Measurements from ENCODE around the gene ARRDC1. TPM values are rescaled to one million over a fixed set of nuclear protein-coding genes. Genes with fewer than 3 reads are reported as not detected.

Gene ARRDC1
- total RNA-seq, 5 donors from 2014 or later (not counting 1 experiment from before 2014, with no cell fraction given): 54.7 to 123 (median 103) TPM

DNA sequence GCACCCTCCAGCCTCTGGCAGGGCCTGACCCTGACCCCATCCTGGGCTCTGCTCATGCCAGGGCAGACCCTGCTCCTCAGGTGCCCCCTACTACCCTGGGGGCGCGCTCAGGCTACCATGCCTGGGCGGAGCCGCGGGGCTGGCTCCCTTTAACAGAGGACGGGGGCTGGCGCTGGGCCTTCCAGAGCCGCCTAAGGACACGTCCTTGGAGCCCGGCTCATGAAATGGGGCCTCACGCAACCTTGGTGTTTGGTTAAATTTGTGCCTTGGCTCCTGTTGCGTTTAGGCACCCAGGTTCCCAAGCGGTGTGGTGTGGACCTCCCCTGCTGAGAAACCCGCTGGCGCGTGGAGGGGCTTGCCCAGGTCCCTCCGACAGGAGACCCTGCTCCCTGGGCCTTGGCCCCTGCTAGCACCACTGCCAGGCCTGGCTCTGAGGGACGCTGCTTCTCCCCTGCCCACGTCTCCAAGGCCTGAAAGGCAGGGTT is 9.9 kb downstream of the ARRDC1 start:
- no peak overlapping the region for H3K27ac ChIP-seq (ENCODE audit: low read length)
- DNase-seq (no peak), ATAC-seq (replicated peaks in 1 of 4) (no peak)
- Mint-ChIP-seq H3K36me3 (peaks cover 2% of the 10 kb centered on the region), H3K27me3 (no peaks in the 10 kb centered on the region), H3K4me1 (peaks cover 37 to 44% (median 37%) of the 10 kb centered on the region in 3 donors), H3K27ac (no peak overlapping the region), H3K4me3 (no peak overlapping the region), H3K9me3 (no peaks in the 10 kb centered on the region)
- H3K4me3 ChIP-seq (ENCODE audit: control insufficient read depth in 1 of 2, extremely low read depth in 1 of 2, low read length in 1 of 2): no peak overlapping the region
- peaks cover 14 to 51% of the 10 kb centered on the region in 2 experiments for H3K4me1 ChIP-seq (ENCODE audit: control insufficient read depth in 1 of 2, extremely low read depth in 1 of 2, insufficient read depth in 2 of 2, low read length in 2 of 2)
- no peaks in the 10 kb centered on the region for H3K9me3 ChIP-seq
- ChIA-PET CTCF (no interaction called here), POLR2A (no interaction called here)
- no peaks in the 10 kb centered on the region for H3K27me3 ChIP-seq (replicated peaks in 1 of 2; ENCODE audit: control insufficient read depth in 2 of 2, extremely low read depth in 1 of 2, insufficient read depth in 2 of 2, low read length in 1 of 2)
- H3K36me3 ChIP-seq (ENCODE audit: control insufficient read depth in 2 of 2, extremely low read depth in 1 of 2, insufficient read depth in 1 of 2, low read length in 1 of 2): peaks cover 6 to 28% of the 10 kb centered on the region in 2 donors
- WGBS (ENCODE audit: insufficient coverage): 97% methylated on average over 18 of the region's 19 CpGs

DNA sequence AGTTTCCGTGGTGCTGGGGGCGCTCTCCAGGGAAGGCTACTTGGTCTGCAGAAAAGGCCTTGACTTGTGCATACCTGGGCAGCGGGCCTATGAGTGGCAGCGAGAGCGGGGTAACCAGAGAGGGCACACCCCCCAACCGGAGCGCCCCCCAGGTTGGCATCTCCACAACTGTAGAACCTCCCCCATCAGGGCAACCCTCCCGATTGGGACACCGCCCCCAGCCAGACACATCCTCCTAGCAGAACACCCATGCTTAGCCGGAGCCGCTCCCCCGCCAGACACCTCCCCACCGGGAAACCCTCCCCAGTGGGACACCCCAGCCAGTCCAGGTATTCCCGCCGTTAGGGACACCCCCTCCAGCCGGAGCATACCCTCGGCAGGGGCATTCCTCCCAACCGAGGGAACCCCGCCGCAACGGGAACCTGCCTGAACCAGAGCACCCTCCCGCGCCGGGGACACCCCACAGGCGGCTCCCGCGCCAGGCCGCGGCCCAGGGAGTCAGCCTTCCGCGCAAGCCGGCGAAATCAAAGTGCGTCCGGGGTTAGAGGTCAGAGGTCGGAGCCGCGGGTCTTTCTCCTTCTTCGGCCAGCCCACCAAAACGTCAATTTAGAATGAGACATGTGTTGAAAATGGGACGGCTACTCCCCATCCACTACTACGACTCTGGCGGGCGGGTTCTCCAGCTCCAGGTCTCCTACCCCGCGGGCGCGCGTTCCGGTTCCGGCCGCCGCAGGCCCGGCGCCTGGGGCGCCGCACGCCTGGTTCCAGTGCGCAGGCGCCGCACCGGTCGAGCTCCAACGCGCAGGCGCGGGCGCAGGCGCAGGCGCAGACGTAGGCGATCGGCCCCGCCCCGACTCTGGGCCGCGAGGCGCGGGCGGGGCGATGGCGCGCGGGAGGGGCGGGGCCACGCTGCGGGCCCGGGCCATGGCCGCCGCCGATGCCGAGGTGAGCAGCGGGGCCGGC is 12.9 kb downstream of the ARRDC1 start, which contains the start of gene EHMT1:
TSS of gene EHMT1 (plus strand) at position 901 of the 963 bp plus-strand sequence. CDS start at position 925, 24 bp downstream.
- under 1% methylated on average over 77 of the region's 94 CpGs for WGBS (ENCODE audit: insufficient coverage)
- Mint-ChIP-seq H3K27ac (peak within 1 kb of the TSS; percentile 87 to 92), H3K9me3 (no peaks in the 10 kb centered on the region), H3K4me1 (peaks cover 39 to 45% (median 44%) of the 10 kb centered on the region in 3 donors), H3K4me3 (peak within 1 kb of the TSS; percentile 81 to 92 (median 83)), H3K36me3 (peaks cover 2% of the 10 kb centered on the region), H3K27me3 (no peaks in the 10 kb centered on the region)
- ATAC-seq (replicated peaks in 1 of 4) (peak; percentile 84 to 89 (median 86)), DNase-seq (peak; percentile 68 to 96 (median 85))
- POLR2A ChIA-PET: interaction anchor here (0.5 to 0.8 kb wide), 2 partner anchors 28 to 1659 kb away, joined by 3 to 6 read pairs; partner anchors contain the start of gene ZMYND19 (in 1 of the 2)
- Histone ChIP-seq H3K27ac (ENCODE audit: low read length) (peak within 1 kb of the TSS; percentile 83), H3K4me3 (ENCODE audit: control insufficient read depth in 1 of 2, extremely low read depth in 1 of 2, low read length in 1 of 2) (peak within 1 kb of the TSS; percentile 66 to 95), H3K9me3 (no peaks in the 10 kb centered on the region), H3K36me3 (ENCODE audit: control insufficient read depth in 2 of 2, extremely low read depth in 1 of 2, insufficient read depth in 1 of 2, low read length in 1 of 2) (peaks cover 12 to 28% of the 10 kb centered on the region in 2 donors), H3K27me3 (replicated peaks in 1 of 2; ENCODE audit: control insufficient read depth in 2 of 2, extremely low read depth in 1 of 2, insufficient read depth in 2 of 2, low read length in 1 of 2) (no peaks in the 10 kb centered on the region), H3K4me1 (ENCODE audit: control insufficient read depth in 1 of 2, extremely low read depth in 1 of 2, insufficient read depth in 2 of 2, low read length in 2 of 2) (peaks cover 24 to 49% of the 10 kb centered on the region in 2 experiments)
- CTCF ChIA-PET: interaction anchor here in 1 of 2 donors (0.6 kb wide), 1 partner anchor 467 kb away, joined by 3 read pairs; no protein-coding TSS in a partner anchor

DNA sequence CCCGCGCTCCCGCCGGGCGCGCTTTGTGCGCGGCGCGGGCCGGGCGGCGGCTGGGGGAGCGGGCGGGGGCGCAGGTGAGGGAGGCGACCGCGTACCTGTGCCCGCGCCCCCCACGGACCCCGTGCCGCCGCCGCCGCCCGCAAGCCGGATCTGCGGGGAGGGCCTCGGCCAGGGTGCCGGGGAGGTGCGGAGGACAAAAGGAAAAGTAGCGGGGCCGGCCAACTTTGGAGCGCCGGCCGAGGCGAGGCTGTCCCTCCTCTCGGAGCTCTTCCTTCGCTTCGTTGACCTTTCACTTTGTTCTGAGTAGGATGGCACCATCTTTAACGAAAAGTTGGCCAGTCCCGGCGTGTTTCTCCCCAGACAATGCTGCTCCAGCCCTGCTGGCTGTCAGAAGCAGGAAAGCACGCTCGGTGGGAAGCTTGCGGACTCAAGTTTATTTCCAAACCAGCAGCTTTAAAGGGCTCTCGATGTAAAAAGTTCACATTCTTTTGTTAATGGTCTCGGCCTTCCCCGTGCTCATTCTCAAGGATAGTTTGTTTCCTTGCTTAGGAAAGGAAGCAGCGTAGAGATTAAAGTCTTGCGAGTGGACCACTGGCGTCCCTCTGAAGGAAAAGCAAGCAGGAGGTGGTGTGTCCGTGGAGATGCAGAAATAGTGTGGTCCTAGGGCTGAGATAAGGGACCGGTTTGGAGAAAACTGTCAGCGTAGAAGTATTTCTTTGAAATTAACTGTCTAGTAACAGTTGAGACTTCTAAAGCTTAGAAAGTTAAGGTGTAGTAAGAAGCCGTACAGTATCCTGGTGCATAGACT is 14.0 kb downstream of the ARRDC1 start:
- Mint-ChIP-seq H3K27me3 (no peaks in the 10 kb centered on the region), H3K4me3 (peak overlapping the region; percentile 81 to 92 (median 83)), H3K36me3 (peaks cover 5% of the 10 kb centered on the region), H3K4me1 (peaks cover 43 to 50% (median 49%) of the 10 kb centered on the region in 3 donors), H3K9me3 (no peaks in the 10 kb centered on the region), H3K27ac (peak overlapping the region; percentile 78 to 82)
- DNase-seq (peak in 9 of 35 experiments; percentile 8 to 52 (median 25)), ATAC-seq (replicated peaks in 1 of 4) (peak; percentile 7 to 16 (median 14))
- Histone ChIP-seq H3K36me3 (ENCODE audit: control insufficient read depth in 2 of 2, extremely low read depth in 1 of 2, insufficient read depth in 1 of 2, low read length in 1 of 2) (peaks cover 8 to 19% of the 10 kb centered on the region in 2 donors), H3K27ac (ENCODE audit: low read length) (peak overlapping the region; percentile 27), H3K4me1 (ENCODE audit: control insufficient read depth in 1 of 2, extremely low read depth in 1 of 2, insufficient read depth in 2 of 2, low read length in 2 of 2) (peaks cover 24 to 52% of the 10 kb centered on the region in 2 experiments), H3K9me3 (no peaks in the 10 kb centered on the region), H3K27me3 (replicated peaks in 1 of 2; ENCODE audit: control insufficient read depth in 2 of 2, extremely low read depth in 1 of 2, insufficient read depth in 2 of 2, low read length in 1 of 2) (no peaks in the 10 kb centered on the region), H3K4me3 (ENCODE audit: control insufficient read depth in 1 of 2, extremely low read depth in 1 of 2, low read length in 1 of 2) (peak overlapping the region; percentile 57 to 91)
- POLR2A ChIA-PET: interaction anchor here in 1 of 2 donors (0.5 to 0.8 kb wide), 2 partner anchors 29 to 46 kb away, joined by 3 to 4 read pairs; partner anchors contain the start of gene ZMYND19
- CTCF ChIA-PET: interaction anchor here in 1 of 2 donors (0.6 kb wide), 1 partner anchor 468 kb away, joined by 3 read pairs; no protein-coding TSS in a partner anchor
- 1% methylated on average over 58 of the region's 58 CpGs for WGBS (ENCODE audit: insufficient coverage)

GRCh38 chr9:137620048-137620405 is 14.5 kb downstream of the ARRDC1 start:
- no peak for DNase-seq

GRCh38 chr9:137620581-137620980 is 15.1 kb downstream of the ARRDC1 start:
- H3K4me1 ChIP-seq (ENCODE audit: control insufficient read depth in 1 of 2, extremely low read depth in 1 of 2, insufficient read depth in 2 of 2, low read length in 2 of 2): peaks cover 27 to 60% of the 10 kb centered on the region in 2 experiments
- ATAC-seq (replicated peaks in 1 of 4) (no peak), DNase-seq (no peak)
- POLR2A ChIA-PET: interaction anchor here in 1 of 2 donors (0.6 kb wide), 1 partner anchor 319 kb away, joined by 3 read pairs; no protein-coding TSS in a partner anchor
- H3K27ac Mint-ChIP-seq: peak overlapping the region in 1 of 2 donors; percentile 50
- no peaks in the 10 kb centered on the region for H3K9me3 Mint-ChIP-seq
- no peaks in the 10 kb centered on the region for H3K27me3 Mint-ChIP-seq
- H3K36me3 Mint-ChIP-seq: peaks cover 3% of the 10 kb centered on the region
- H3K4me3 ChIP-seq (ENCODE audit: control insufficient read depth in 1 of 2, extremely low read depth in 1 of 2, low read length in 1 of 2): no peak overlapping the region
- 70% methylated on average over 7 of the region's 7 CpGs for WGBS (ENCODE audit: insufficient coverage)
- CTCF ChIA-PET: no interaction called here
- H3K27me3 ChIP-seq (replicated peaks in 1 of 2; ENCODE audit: control insufficient read depth in 2 of 2, extremely low read depth in 1 of 2, insufficient read depth in 2 of 2, low read length in 1 of 2): no peaks in the 10 kb centered on the region
- peaks cover 7 to 8% of the 10 kb centered on the region in 2 donors for H3K36me3 ChIP-seq (ENCODE audit: control insufficient read depth in 2 of 2, extremely low read depth in 1 of 2, insufficient read depth in 1 of 2, low read length in 1 of 2)
- peaks cover 51 to 62% (median 56%) of the 10 kb centered on the region in 3 donors for H3K4me1 Mint-ChIP-seq
- H3K9me3 ChIP-seq: no peaks in the 10 kb centered on the region
- no peak overlapping the region for H3K27ac ChIP-seq (ENCODE audit: low read length)
- peak overlapping the region; percentile 44 to 81 (median 56) for H3K4me3 Mint-ChIP-seq

More at GRCh38 chr9:137620048-137620405, 14.5 kb downstream of the ARRDC1 start:
- Histone ChIP-seq H3K4me3 (ENCODE audit: control insufficient read depth in 1 of 2, extremely low read depth in 1 of 2, low read length in 1 of 2) (peak overlapping the region; percentile 57 to 91), H3K36me3 (ENCODE audit: control insufficient read depth in 2 of 2, extremely low read depth in 1 of 2, insufficient read depth in 1 of 2, low read length in 1 of 2) (peaks cover 7 to 14% of the 10 kb centered on the region in 2 donors), H3K9me3 (no peaks in the 10 kb centered on the region), H3K27ac (ENCODE audit: low read length) (peak overlapping the region; percentile 27), H3K27me3 (replicated peaks in 1 of 2; ENCODE audit: control insufficient read depth in 2 of 2, extremely low read depth in 1 of 2, insufficient read depth in 2 of 2, low read length in 1 of 2) (no peaks in the 10 kb centered on the region), H3K4me1 (ENCODE audit: control insufficient read depth in 1 of 2, extremely low read depth in 1 of 2, insufficient read depth in 2 of 2, low read length in 2 of 2) (peaks cover 24 to 56% of the 10 kb centered on the region in 2 experiments)
- Mint-ChIP-seq H3K4me1 (peaks cover 46 to 56% (median 50%) of the 10 kb centered on the region in 3 donors), H3K9me3 (no peaks in the 10 kb centered on the region), H3K27me3 (no peaks in the 10 kb centered on the region), H3K4me3 (peak overlapping the region; percentile 81 to 92 (median 83)), H3K36me3 (peaks cover 3% of the 10 kb centered on the region), H3K27ac (peak overlapping the region; percentile 78 to 82)
- no peak for ATAC-seq (replicated peaks in 1 of 4)
- ChIA-PET POLR2A (interaction anchor here in 1 of 2 donors (0.5 kb wide), 1 partner anchor 46 kb away, joined by 4 read pairs; no protein-coding TSS in a partner anchor), CTCF (no interaction called here)
- WGBS (ENCODE audit: insufficient coverage): no CpG with 5 or more reads among the region's 4 CpGs

Measured in T-cell (primary cell).